Panc1 (cell line): ENCODE results near the gene GH2. TPM values are rescaled to one million over a fixed set of nuclear protein-coding genes. Genes with fewer than 3 reads are reported as not detected.

Source experiments
- ATAC-seq: fragments of 200-7000 bp; cut with Tn5 transposase; 2 replicates; pipeline ENCODE4 v1.9.1; 2020; ENCODE audit warnings: mild to moderate bottlenecking, moderate library complexity
- BruUV-seq: library from RNA; stranded (reverse); fragments of 400-500 nt; replicated peaks from 2 replicates; lab custom pipeline; 2021; lab: Mats Ljungman, UMichigan
- CTCF ChIA-PET: fragments of 300-600 bp; sonication (Branson Sonifier 250); formaldehyde crosslinking; loops from one replicate; lab custom pipeline; 2022; ENCODE audit warnings: antibody characterized with exemption; lab: Charles Lee
- POLR2A ChIA-PET: fragments of 300-600 bp; sonication (Branson Sonifier 250); formaldehyde crosslinking; loops from one replicate; lab custom pipeline; 2022; ENCODE audit warnings: antibody characterized with exemption; lab: Charles Lee
- DNase-seq: peaks from one replicate; pipeline ENCODE4 v3.0.0-alpha.2; 2010; ENCODE audit warnings: low read depth, low spot score
- H3K27ac ChIP-seq: 2 replicates; pipeline ENCODE4 v1.5.1; 2011; ENCODE audit warnings: mild to moderate bottlenecking, low read length, inconsistent platforms
- H3K27me3 ChIP-seq: fragments of 200-500 bp; sonication (Bioruptor generic); 2 replicates; pipeline ENCODE4 v1.6.0; 2014; ENCODE audit warnings: low read length, inconsistent platforms; ENCODE audit not compliant: control insufficient read depth, insufficient read depth
- H3K36me3 ChIP-seq: fragments of 200-500 bp; sonication (Bioruptor generic); 2 replicates; pipeline ENCODE4 v1.5.1; 2014; ENCODE audit warnings: inconsistent platforms, mild to moderate bottlenecking, low read length, moderate library complexity; ENCODE audit not compliant: control insufficient read depth, insufficient read depth
- H3K4me1 ChIP-seq: 2 replicates; pipeline ENCODE4 v1.5.1; 2011; ENCODE audit warnings: inconsistent platforms, mild to moderate bottlenecking, low read length, moderate library complexity; ENCODE audit not compliant: control insufficient read depth, insufficient read depth
- H3K4me3 ChIP-seq, 2 experiments: 2 replicates each; pipeline ENCODE4 v1.5.1; 2011 to 2012; ENCODE audit warnings: low read depth in 2 of 2, low read length in 2 of 2, mild to moderate bottlenecking in 2 of 2, inconsistent platforms in 1 of 2, moderate library complexity in 1 of 2
- H3K9me3 ChIP-seq: fragments of 200-500 bp; sonication (Bioruptor generic); 2 replicates; pipeline ENCODE4 v1.5.1; 2014; ENCODE audit warnings: low read depth, mild to moderate bottlenecking, inconsistent platforms, low read length, moderate library complexity; ENCODE audit not compliant: control insufficient read depth, insufficient read depth
- CTCF ChIP-seq: fragments of 450-650 bp; IDR thresholded peaks from 2 replicates; pipeline ENCODE4 v1.5.1; 2017; ENCODE audit warnings: mild to moderate bottlenecking
- POLR2AphosphoS5 ChIP-seq: IDR thresholded peaks from 2 replicates; pipeline ENCODE4 v1.6.1; 2012; ENCODE audit warnings: mild to moderate bottlenecking, low read depth, low read length, moderate library complexity
- SIN3A ChIP-seq: IDR thresholded peaks from 2 replicates; pipeline ENCODE4 v1.6.1; 2012; ENCODE audit warnings: low read depth, mild to moderate bottlenecking, low read length, moderate library complexity, borderline replicate concordance; ENCODE audit not compliant: insufficient read depth
- TCF7L2 ChIP-seq: IDR thresholded peaks from 2 replicates; pipeline ENCODE4 v1.6.1; 2011; ENCODE audit warnings: mild to moderate bottlenecking, low read depth, low read length, inconsistent platforms
- in situ Hi-C: cut with HindIII; loops from 2 replicates; pipeline ENCODE4 v1.10.0; 2016; ENCODE audit warnings: low sequenced_read_pairs, low pct_unique_long_range_greater_than_20kb
- intact Hi-C: fragments of 100-400 bp; cut with micrococcal nuclease; formaldehyde crosslinking; loops from one replicate; pipeline ENCODE4 v1.10.0; 2022; ENCODE audit not compliant: unreplicated experiment
- total RNA-seq: library from RNA; stranded (reverse); gene quantifications from one replicate; pipeline ENCODE4 v1.2.1, GENCODE V29; 2021; ENCODE audit not compliant: unreplicated experiment
- TF ChIP-seq, protein P1 (sequence below), 2 experiments: IDR thresholded peaks; 2 replicates each; pipeline ENCODE4 v1.6.1; 2011 to 2012; ENCODE audit warnings: low read depth in 2 of 2, control low read depth in 1 of 2, low read length in 1 of 2, mild to moderate bottlenecking in 1 of 2, moderate library complexity in 1 of 2; ENCODE audit not compliant: insufficient read depth in 1 of 2

Gene GH2
- total RNA-seq, 1 experiment from 2014 or later, result not detected

DNA sequence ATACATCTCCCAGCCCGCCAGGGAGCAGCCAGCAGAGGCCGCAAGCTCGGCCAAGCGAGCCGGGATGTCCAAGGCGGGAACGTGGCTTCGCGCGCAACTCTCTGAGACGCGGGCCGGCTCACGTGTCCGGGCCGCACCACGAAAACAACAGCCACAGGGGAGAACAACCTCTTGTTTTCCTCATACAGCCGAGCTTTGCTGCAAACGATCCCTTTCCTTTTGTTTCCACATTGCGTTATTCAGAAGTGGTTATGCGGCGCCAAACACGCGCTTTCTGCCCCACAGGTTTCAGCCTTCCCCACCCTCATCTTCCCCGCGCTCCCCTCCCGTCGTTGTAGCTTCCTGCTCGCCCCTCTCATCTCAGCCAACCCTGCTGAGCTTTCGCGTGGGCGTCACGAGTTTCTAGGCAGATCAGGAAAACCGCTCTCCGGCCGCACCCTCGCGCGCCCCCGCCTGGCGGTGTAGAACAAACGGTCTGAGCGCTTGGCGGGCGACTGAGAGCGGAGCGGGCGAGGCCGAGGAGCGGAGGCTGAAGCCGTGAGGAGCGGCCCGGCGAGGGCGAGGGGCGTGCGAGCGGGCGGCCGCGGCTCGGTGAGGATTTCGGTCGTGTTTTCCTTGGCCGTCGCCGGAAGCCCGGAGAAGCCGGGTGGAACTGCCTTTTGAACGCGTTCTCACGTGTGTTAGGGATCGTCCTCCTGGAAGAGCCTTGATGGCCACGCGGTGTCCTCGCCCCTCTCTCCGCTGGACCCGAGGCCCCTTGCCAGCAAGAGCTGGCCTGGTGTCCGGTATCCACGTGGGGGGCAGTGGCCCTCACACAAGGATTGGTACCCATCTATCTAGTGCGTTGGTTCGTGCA is 32.7 kb downstream of the GH2 start:
- peak overlapping the region; percentile 79 for H3K27ac ChIP-seq
- in situ Hi-C loops, result no loop called here
- H3K4me3 ChIP-seq, result peak overlapping the region; percentile 34 to 48
- no peaks in the 10 kb centered on the region for H3K9me3 ChIP-seq
- no peak for TF ChIP-seq SIN3A
- peak; percentile 88 for TF ChIP-seq CTCF
- peak; percentile 57; the same call in 1 of the 2 replicates for TF ChIP-seq TCF7L2
- no peak; the same call in 1 of the 2 replicates for TF ChIP-seq POLR2AphosphoS5
- no TSS peak for BruUV-seq
- DNase-seq, result peak; percentile 60
- no peaks in the 10 kb centered on the region for H3K27me3 ChIP-seq
- ChIA-PET CTCF (interaction anchor here (0.6 to 0.7 kb wide), 3 partner anchors 75 to 424 kb away, joined by 3 to 4 read pairs (median 3); partner anchors contain the start of gene CCDC47), POLR2A (no interaction called here)
- H3K36me3 ChIP-seq, result no peaks in the 10 kb centered on the region
- intact Hi-C loops, result no loop called here
- peaks cover 2% of the 10 kb centered on the region; the same call in 1 of the 2 replicates for H3K4me1 ChIP-seq
- ATAC-seq, result peak; percentile 96

GRCh38 chr17:63847525-63848249 is 34.1 kb downstream of the GH2 start:
- ChIA-PET POLR2A (no interaction called here), CTCF (no interaction called here)

More at GRCh38 chr17:63847525-63848249, 34.1 kb downstream of the GH2 start:
- BruUV-seq, result no TSS peak
- no peak overlapping the region for H3K4me3 ChIP-seq
- no peaks in the 10 kb centered on the region for H3K27me3 ChIP-seq
- intact Hi-C loops (no loop called here), in situ Hi-C loops (no loop called here)
- H3K36me3 ChIP-seq, result no peaks in the 10 kb centered on the region; the same call in 1 of the 2 replicates
- DNase-seq (no peak), ATAC-seq (no peak)
- peaks cover 8% of the 10 kb centered on the region for H3K4me1 ChIP-seq
- TF ChIP-seq POLR2AphosphoS5 (no peak), TCF7L2 (no peak), CTCF (no peak), SIN3A (no peak)
- TF ChIP-seq, protein P1, sequence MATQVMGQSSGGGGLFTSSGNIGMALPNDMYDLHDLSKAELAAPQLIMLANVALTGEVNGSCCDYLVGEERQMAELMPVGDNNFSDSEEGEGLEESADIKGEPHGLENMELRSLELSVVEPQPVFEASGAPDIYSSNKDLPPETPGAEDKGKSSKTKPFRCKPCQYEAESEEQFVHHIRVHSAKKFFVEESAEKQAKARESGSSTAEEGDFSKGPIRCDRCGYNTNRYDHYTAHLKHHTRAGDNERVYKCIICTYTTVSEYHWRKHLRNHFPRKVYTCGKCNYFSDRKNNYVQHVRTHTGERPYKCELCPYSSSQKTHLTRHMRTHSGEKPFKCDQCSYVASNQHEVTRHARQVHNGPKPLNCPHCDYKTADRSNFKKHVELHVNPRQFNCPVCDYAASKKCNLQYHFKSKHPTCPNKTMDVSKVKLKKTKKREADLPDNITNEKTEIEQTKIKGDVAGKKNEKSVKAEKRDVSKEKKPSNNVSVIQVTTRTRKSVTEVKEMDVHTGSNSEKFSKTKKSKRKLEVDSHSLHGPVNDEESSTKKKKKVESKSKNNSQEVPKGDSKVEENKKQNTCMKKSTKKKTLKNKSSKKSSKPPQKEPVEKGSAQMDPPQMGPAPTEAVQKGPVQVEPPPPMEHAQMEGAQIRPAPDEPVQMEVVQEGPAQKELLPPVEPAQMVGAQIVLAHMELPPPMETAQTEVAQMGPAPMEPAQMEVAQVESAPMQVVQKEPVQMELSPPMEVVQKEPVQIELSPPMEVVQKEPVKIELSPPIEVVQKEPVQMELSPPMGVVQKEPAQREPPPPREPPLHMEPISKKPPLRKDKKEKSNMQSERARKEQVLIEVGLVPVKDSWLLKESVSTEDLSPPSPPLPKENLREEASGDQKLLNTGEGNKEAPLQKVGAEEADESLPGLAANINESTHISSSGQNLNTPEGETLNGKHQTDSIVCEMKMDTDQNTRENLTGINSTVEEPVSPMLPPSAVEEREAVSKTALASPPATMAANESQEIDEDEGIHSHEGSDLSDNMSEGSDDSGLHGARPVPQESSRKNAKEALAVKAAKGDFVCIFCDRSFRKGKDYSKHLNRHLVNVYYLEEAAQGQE (IDR thresholded peaks at IDR 0.05; ENCODE audit: insufficient read depth in 1 of 2, low read depth in 2 of 2, low read length in 1 of 2), result no peak
- H3K27ac ChIP-seq, result no peak overlapping the region
- H3K9me3 ChIP-seq, result no peaks in the 10 kb centered on the region
